AG09309 (cell line): ENCODE results near the gene AKAP6.

ENCODE experiments used
- DNase-seq: peaks from one replicate; pipeline ENCODE4 v3.0.0-alpha.2; 2010; ENCODE audit warnings: low read depth
- H3K4me3 ChIP-seq: 2 replicates; pipeline ENCODE4 v1.5.1; 2011; ENCODE audit warnings: mild to moderate bottlenecking, low read depth, low read length, moderate library complexity; ENCODE audit not compliant: control insufficient read depth
- CTCF ChIP-seq: IDR thresholded peaks from 2 replicates; pipeline ENCODE4 v1.5.1; 2011; ENCODE audit warnings: mild to moderate bottlenecking, low read depth, low read length, inconsistent platforms; ENCODE audit not compliant: insufficient read depth, control insufficient read depth; ENCODE audit errors: missing control alignments

Gene AKAP6

GRCh38 chr14:32802295-32802694 lies 473.2 kb downstream of the AKAP6 start:
- no peak overlapping the region for H3K4me3 ChIP-seq
- TF ChIP-seq CTCF = no peak
- DNase-seq = no peak

- TF ChIP-seq CTCF = no peak
- no peak overlapping the region for H3K4me3 ChIP-seq
- DNase-seq = no peak
Observed at GRCh38 chr14:32805979-32806378, 476.9 kb downstream of the AKAP6 start.

GRCh38 chr14:32808644-32809043 lies 479.5 kb downstream of the AKAP6 start:
- H3K4me3 ChIP-seq = no peak overlapping the region
- DNase-seq = no peak
- no peak for TF ChIP-seq CTCF

GRCh38 chr14:32809255-32809654 lies 480.2 kb downstream of the AKAP6 start:
- no peak for DNase-seq

GRCh38 chr14:32813401-32813800 lies 484.3 kb downstream of the AKAP6 start:
- no peak for TF ChIP-seq CTCF
- DNase-seq = no peak
- no peak overlapping the region for H3K4me3 ChIP-seq

More at GRCh38 chr14:32809255-32809654, 480.2 kb downstream of the AKAP6 start:
- no peak overlapping the region for H3K4me3 ChIP-seq
- no peak for TF ChIP-seq CTCF

GRCh38 chr14:32814721-32815120 lies 485.6 kb downstream of the AKAP6 start:
- no peak overlapping the region for H3K4me3 ChIP-seq
- no peak for TF ChIP-seq CTCF
- no peak for DNase-seq

- no peak for DNase-seq
- H3K4me3 ChIP-seq = no peak overlapping the region
- TF ChIP-seq CTCF = no peak
Observed at GRCh38 chr14:32816588-32816987, 487.5 kb downstream of the AKAP6 start.
